H1 (cell line): ENCODE measurements around the gene ZNF25. TPM values are rescaled to one million over a fixed set of nuclear protein-coding genes. Genes with fewer than 3 reads are reported as not detected.

Source experiments
- ATF2 ChIP-seq: IDR thresholded peaks from 2 replicates; pipeline ENCODE4 v1.6.1; 2012; ENCODE audit warnings: low read length, inconsistent platforms
- BCL11A ChIP-seq, 2 experiments: IDR thresholded peaks; one replicate each; pipeline ENCODE4 v1.6.1; 2011; ENCODE audit warnings: low read depth in 2 of 2, low read length in 2 of 2, mild to moderate bottlenecking in 2 of 2
- CHD2 ChIP-seq: IDR thresholded peaks from 2 replicates; pipeline ENCODE4 v1.6.1; 2012; ENCODE audit warnings: low read length, improper control_type of control experiment
- CREB1 ChIP-seq: IDR thresholded peaks from 2 replicates; pipeline ENCODE4 v1.6.1; 2012; ENCODE audit warnings: inconsistent platforms
- RFX5 ChIP-seq: IDR thresholded peaks from 2 replicates; pipeline ENCODE4 v1.6.1; 2011; ENCODE audit warnings: low read depth, low read length, improper control_type of control experiment, borderline replicate concordance
- SP4 ChIP-seq: IDR thresholded peaks from 2 replicates; pipeline ENCODE4 v1.6.1; 2012; ENCODE audit warnings: low read length, inconsistent platforms
- SRF ChIP-seq: IDR thresholded peaks from 2 replicates; pipeline ENCODE4 v1.6.1; 2011; ENCODE audit warnings: mild to moderate bottlenecking, low read depth, low read length, moderate library complexity
- TBP ChIP-seq: IDR thresholded peaks from 2 replicates; pipeline ENCODE4 v1.6.1; 2011; ENCODE audit warnings: low read depth, low read length, improper control_type of control experiment
- polyA plus RNA-seq, 7 experiments: library from polyadenylated mRNA; depleted of rRNA in 3 of 7; stranded (reverse) in 5 of 7; unstranded in 2 of 7; fragments of >200 nt in 5 of 7; fragments of 200-250 nt in 2 of 7; gene quantifications; 1 replicate in 5 of 7; 2 replicates in 1 of 7; 4 replicates in 1 of 7; pipeline versions ENCODE4 v1.2.1 to v1.2.3, GENCODE V29; 2011 to 2013; ENCODE audit warnings: missing spikeins in 2 of 7, mixed read lengths in 2 of 7
- total RNA-seq: library from RNA; stranded (reverse); fragmentation: NEBNext Ultra II Directional; extraction: Animal tissue kit (Norgen Biotek cat#: 25700); gene quantifications from 2 replicates; pipeline ENCODE4 v1.2.1, GENCODE V29; 2021

ZNF25 gene
- total and polyA plus RNA-seq, 2 of the 8 experiments (the other 6 are each of a cell fraction or from before 2014, with no cell fraction given): 0.17 to 1.3 TPM

GRCh38 chr10:37976091-37976879 is at the start of gene ZNF25 (continued):
- TF ChIP-seq CHD2: 0 out of 2 replicates have a peak, but pooled peaks have one; percentile 28
- peak; percentile 90 for TF ChIP-seq CREB1
- peak; percentile 62; the same call in 1 of the 2 replicates for TF ChIP-seq ATF2
- 0 out of 2 replicates have a peak, but pooled peaks have one; percentile 22 for TF ChIP-seq TBP
- no peak for TF ChIP-seq SP4
- TF ChIP-seq BCL11A (IDR thresholded peaks at IDR 0.05; ENCODE audit: low read depth in 2 of 2, low read length in 2 of 2): no peak
- 0 out of 2 replicates have a peak, but pooled peaks have one; percentile 2 for TF ChIP-seq SRF
- TF ChIP-seq RFX5: no peak
